GM21390 (cell line): ENCODE data around the gene RPS26.
"Not testable (repeated sequence)": the region's sequence is repeated elsewhere in the genome, so short reads cannot be mapped to it uniquely, and the experiment has no call there.

Experiments used
- ATAC-seq: cut with Tn5 transposase; IDR thresholded peaks from one replicate; pipeline ENCODE4 v1.9.1; 2021; ENCODE audit not compliant: unreplicated experiment

RPS26 gene

DNA sequence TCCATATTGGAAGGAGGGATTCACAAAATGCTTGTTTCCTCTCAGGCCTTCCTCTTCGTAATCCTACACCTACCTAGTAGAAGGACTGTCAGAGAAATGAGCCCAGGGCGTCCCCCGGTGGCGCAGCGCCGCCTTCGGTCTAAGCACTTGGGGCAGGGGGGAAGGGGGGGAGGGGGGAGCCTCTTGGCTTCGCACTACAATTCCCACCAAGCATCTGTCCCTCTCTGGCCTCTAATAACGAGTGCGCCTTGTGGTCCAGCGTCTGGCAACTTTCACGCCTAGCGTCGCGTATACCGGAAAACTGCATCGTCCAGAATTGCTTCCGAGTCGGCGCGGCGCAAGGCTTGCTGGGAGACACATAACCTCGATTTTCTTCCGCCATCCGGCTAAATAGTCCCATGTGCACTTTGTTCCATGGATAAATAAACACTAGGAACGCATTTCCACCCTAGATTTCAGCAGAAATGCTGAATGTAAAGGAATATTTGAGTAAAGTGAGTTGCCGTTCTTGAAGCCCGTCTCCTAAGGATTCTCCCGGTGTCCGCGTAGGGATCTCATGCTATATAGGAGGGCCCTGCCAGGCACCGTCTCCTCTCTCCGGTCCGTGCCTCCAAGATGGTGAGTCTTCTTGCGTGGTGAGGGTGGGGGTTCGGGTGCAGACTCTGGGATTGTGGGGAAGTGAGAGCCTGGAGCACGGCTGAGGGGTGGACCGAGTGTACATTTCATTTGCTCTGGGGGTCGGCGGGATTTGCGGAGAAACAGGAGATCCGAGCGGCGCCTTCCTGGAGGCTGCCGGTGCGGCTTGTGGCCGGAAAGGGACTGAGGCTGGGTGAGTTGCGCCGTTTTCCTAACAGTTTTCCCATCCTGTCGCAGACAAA, at the start of gene RPS26:
Gene RPS26, plus strand, starts transcription at position 367 of the 878 bp plus-strand sequence. Its CDS starts 249 bp downstream, at position 616.
- ATAC-seq: peak; percentile 91

GRCh38 chr12:55993230-55993853, 48.4 kb upstream of the RPS26 start:
- no peak for ATAC-seq

DNA sequence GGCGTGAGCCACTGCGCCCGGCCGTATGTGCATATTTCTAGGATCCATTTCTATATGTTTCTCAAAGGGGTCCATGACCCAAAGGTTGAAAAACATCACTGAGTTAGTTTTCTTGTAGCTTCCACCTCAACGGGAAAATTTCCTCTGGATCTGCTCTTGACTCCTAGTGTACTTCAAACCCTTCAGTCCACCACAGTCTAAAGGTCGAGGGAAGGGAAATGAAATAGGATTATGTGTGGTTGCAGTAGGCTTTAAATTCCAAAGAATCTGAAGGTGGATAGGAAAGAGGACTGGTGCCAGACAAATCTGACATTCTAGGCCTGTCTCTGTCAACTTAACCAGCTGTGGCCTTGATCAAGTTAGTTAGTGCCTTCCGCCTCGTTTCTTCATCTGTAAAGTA, 46.4 kb upstream of the RPS26 start:
- no peak for ATAC-seq

GRCh38 chr12:55996201-55996714, 45.5 kb upstream of the RPS26 start:
- ATAC-seq: no peak

- peak; percentile 99 for ATAC-seq
These were observed 44.8 kb upstream of the RPS26 start, which contains the start of gene SUOX for GRCh38 chr12:55996715-55997534. Gene SUOX (plus strand): TSS chr12:55997276. CDS start chr12:56002222, 4,946 bp downstream.

- no peak for ATAC-seq
These were observed 44.2 kb upstream of the RPS26 start for GRCh38 chr12:55997535-55997859.

GRCh38 chr12:55999522-55999921, 42.2 kb upstream of the RPS26 start:
- not testable (repeated sequence) for ATAC-seq

DNA sequence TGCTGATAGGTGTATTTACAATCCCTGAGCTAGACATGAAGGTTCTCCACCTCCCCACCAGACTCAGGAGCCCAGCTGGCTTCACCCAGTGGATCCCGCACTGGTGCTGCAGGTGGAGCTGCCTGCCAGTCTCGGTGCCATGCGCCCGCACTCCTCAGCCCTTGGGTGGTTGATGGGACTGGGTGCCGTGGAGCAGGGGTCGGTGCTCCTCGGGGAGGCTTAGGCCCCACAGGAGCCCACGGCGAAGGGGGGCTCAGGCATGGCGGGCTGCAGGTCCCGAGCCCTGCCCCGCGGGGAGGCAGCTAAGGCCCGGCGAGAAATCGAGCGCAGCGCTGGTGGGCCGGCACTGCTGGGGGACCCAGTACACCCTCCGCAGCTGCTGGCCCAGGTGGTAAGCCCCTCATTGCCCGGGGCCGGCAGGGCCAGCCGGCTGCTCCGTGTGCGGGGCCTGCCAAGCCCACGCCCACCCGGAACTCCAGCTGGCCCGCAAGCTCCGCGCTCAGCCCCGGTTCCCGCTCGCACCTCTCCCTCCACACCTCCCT, 41.6 kb upstream of the RPS26 start:
- not testable (repeated sequence) for ATAC-seq

GRCh38 chr12:56001487-56002100, 40.1 kb upstream of the RPS26 start:
- no peak for ATAC-seq

- not testable (repeated sequence) for ATAC-seq
These were observed 38.3 kb upstream of the RPS26 start for GRCh38 chr12:56003376-56003775.

GRCh38 chr12:56004211-56004610, 37.5 kb upstream of the RPS26 start:
- ATAC-seq: no peak

- ATAC-seq: peak; percentile 36
These were observed 33.9 kb upstream of the RPS26 start for GRCh38 chr12:56007564-56008559.

DNA sequence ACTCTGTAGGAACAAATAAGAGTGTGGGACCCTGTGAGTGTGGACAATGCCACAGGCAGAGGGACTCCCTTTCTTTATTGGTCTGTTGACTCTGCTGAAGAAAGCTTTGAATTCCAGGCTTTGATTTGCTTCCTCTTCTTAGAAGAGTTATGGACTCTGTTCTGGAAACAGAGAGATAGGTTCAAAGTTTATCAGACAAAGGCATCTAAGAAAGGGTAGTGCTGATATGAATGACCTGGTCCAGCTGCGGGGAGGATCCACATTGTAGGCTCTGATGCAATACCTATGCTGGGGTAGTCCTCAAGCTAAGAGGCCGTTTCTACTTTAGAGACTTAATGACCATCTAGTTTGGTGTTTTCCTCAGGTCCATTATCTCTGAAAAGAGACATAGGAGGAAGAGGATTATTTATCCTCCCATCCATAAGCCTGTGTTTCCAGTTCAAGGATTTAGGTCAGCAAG, 31.6 kb upstream of the RPS26 start:
- ATAC-seq: no peak

DNA sequence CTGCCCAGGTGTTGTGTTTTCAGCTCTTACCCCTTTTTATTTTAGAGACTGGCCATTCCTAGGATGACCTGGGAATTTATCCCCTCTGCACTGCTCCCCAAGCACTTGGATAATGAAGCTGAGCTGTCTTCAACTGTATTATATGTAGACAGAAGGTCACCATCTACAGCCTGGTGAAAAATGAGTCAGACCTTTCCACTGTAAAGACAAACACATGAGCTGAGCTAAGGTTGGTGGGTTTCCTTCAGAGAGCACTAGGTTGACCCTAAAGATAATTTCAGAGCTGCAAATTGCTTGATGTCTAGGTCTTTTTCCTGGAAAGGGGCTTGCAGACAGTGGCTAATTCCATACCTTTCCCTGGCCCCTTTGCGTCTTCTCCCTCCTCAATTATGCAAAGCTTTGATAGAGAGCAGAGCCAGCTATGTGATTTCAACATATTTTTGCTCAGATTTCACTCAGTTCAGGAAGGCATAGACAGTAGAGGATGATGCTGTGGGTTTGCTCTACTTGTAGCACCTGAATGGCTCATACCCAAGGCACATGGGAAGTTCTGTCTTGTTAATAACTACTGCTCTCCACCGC, 30.1 kb upstream of the RPS26 start:
- no peak for ATAC-seq

- no peak for ATAC-seq
These were observed 28.2 kb upstream of the RPS26 start for GRCh38 chr12:56013482-56013881.

- ATAC-seq: no peak
These were observed 27.5 kb upstream of the RPS26 start for GRCh38 chr12:56014205-56014604.

- no peak for ATAC-seq
These were observed 24.5 kb upstream of the RPS26 start for GRCh38 chr12:56017181-56017580.

GRCh38 chr12:56018356-56018755, 23.4 kb upstream of the RPS26 start:
- ATAC-seq: no peak
